NB4 (cell line): ENCODE measurements around the gene CNTNAP2.

Source experiments
- CTCF ChIP-seq: IDR thresholded peaks from one replicate; pipeline ENCODE4 v1.5.1; 2012; ENCODE audit warnings: low read depth, low read length
- MAX ChIP-seq: IDR thresholded peaks from 2 replicates; pipeline ENCODE4 v1.6.1; 2011; ENCODE audit warnings: low read depth, low read length
- MYC ChIP-seq: IDR thresholded peaks from 2 replicates; pipeline ENCODE4 v1.6.1; 2011; ENCODE audit warnings: low read depth, low read length
- POLR2A ChIP-seq: IDR thresholded peaks from 2 replicates; pipeline ENCODE4 v1.6.1; 2011; ENCODE audit warnings: mild to moderate bottlenecking; ENCODE audit not compliant: insufficient read length; ENCODE audit errors: extremely low read depth

GRCh38 chr7:148330822-148331221, 2214.2 kb downstream of the CNTNAP2 start:
- TF ChIP-seq CTCF = no peak
- no peak for TF ChIP-seq POLR2A
- no peak for TF ChIP-seq MAX
- no peak for TF ChIP-seq MYC
